LNCAP (cell line): ENCODE measurements around the gene RALGAPA1.

Experiments
- CTCF ChIP-seq: fragments of 450-650 bp; IDR thresholded peaks from 2 replicates; pipeline ENCODE4 v1.5.1; 2017; ENCODE audit warnings: mild to moderate bottlenecking

Gene RALGAPA1

GRCh38 chr14:35758523-35759129 is 50.5 kb downstream of the RALGAPA1 start:
- no peak for TF ChIP-seq CTCF

- TF ChIP-seq CTCF: no peak
Observed at GRCh38 chr14:35754671-35755070, 54.4 kb downstream of the RALGAPA1 start.

- no peak for TF ChIP-seq CTCF
Observed at GRCh38 chr14:35752380-35752779, 56.7 kb downstream of the RALGAPA1 start.

- TF ChIP-seq CTCF: no peak
Observed at GRCh38 chr14:35750202-35750904, 58.7 kb downstream of the RALGAPA1 start.

- no peak for TF ChIP-seq CTCF
Observed at GRCh38 chr14:35747379-35747778, 61.7 kb downstream of the RALGAPA1 start.

- no peak for TF ChIP-seq CTCF
Observed at GRCh38 chr14:35742442-35742841, 66.7 kb downstream of the RALGAPA1 start.

- TF ChIP-seq CTCF: no peak
Observed at GRCh38 chr14:35742032-35742371, 67.1 kb downstream of the RALGAPA1 start.
